ENCODE measurements around the gene ENTPD8. TPM values are rescaled to one million over a fixed set of nuclear protein-coding genes. Genes with fewer than 3 reads are reported as not detected.

Gene ENTPD8
- total RNA-seq, 2 experiments from 2014 or later: not detected

DNA sequence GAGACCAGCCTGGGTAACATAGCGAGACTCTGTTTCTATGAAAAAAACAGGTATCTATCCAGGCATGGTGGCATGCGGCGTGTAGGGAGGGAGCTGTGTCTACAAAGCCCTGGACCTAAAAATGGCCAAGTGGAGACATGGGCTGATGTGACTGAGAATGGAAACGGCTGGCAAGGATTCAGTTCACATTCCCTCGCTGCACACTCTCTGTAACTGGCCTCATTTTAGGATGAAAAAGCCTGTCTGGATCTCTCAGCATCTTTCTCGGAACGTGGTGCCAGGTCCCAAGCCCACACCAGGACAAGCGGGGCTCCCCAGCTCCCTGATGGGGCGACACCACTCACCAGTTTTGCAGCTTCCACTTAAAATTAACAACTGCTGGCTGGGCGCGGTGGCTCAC lies 31.6 kb downstream of the ENTPD8 start:
- Mint-ChIP-seq H3K9me3 (ENCODE audit: low read depth) (no peaks in the 10 kb centered on the region), H3K36me3 (no peaks in the 10 kb centered on the region), H3K4me3 (no peak overlapping the region), H3K4me1 (peaks cover 20% of the 10 kb centered on the region), H3K27me3 (peaks cover 8% of the 10 kb centered on the region), H3K27ac (no peak overlapping the region)
- no peak for DNase-seq
- CTCF ChIA-PET: interaction anchor here (0.9 to 2.8 kb wide), 3 partner anchors 107 to 173 kb away, joined by 4 to 15 read pairs (median 10); partner anchors contain the start of gene NRARP
- ATAC-seq: no peak

GRCh38 chr9:137408651-137409405 lies 32.3 kb downstream of the ENTPD8 start:
- no peak overlapping the region for H3K27ac Mint-ChIP-seq
- H3K4me1 Mint-ChIP-seq: peaks cover 16% of the 10 kb centered on the region
- peaks cover 8% of the 10 kb centered on the region for H3K27me3 Mint-ChIP-seq
- no peaks in the 10 kb centered on the region for H3K9me3 Mint-ChIP-seq (ENCODE audit: low read depth)
- no peaks in the 10 kb centered on the region for H3K36me3 Mint-ChIP-seq
- no peak overlapping the region for H3K4me3 Mint-ChIP-seq
- ATAC-seq: no peak
- no peak for DNase-seq
- CTCF ChIA-PET: interaction anchor here (0.9 to 2.8 kb wide), 3 partner anchors 107 to 172 kb away, joined by 4 to 15 read pairs (median 10); partner anchors contain the start of gene NRARP

GRCh38 chr9:137407590-137408300 lies 33.4 kb downstream of the ENTPD8 start:
- H3K4me1 Mint-ChIP-seq: peaks cover 13% of the 10 kb centered on the region
- ATAC-seq (no peak), DNase-seq (no peak)
- no peaks in the 10 kb centered on the region for H3K36me3 Mint-ChIP-seq
- no peaks in the 10 kb centered on the region for H3K9me3 Mint-ChIP-seq (ENCODE audit: low read depth)
- H3K27me3 Mint-ChIP-seq: peaks cover 8% of the 10 kb centered on the region
- CTCF ChIA-PET: interaction anchor here (1.7 to 2.8 kb wide), 2 partner anchors 105 to 121 kb away, joined by 10 to 15 read pairs; partner anchors contain the start of gene NRARP
- no peak overlapping the region for H3K27ac Mint-ChIP-seq
- no peak overlapping the region for H3K4me3 Mint-ChIP-seq

DNA sequence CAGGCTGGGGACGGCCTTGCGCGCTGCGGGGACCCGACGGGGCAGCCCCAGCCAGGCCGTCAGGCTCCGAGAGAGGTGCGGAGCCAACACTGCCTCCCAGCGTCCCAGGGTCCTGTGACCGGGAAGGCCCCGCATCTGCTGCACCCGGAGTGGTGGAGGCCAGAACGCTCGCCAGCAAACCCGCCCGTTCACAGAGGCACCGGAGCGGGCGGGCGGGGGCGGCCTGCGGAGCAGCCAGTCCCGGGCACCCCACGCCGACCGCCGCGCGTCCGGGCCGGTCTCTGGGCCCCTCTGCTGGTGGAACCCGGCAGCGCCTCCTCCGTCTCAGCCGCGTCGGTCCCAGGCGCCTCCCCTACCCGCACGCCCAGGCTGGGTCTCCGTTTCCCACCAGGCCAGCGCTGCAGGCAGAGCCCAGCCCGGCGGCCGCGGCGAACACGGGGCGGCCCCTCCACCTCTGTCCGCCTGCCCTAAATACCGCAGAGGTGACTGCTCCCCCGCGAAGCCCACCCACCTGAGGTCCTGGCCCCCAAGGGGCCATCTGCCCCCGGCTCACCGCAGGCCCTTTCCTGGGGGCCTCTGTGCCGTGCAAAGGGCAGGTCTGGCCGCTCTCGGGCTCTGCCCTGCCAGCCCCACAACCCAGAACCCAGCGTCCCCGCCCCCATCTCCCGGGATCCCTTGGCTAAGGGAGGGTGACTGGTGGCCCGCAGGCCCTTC lies 34.1 kb downstream of the ENTPD8 start:
- Mint-ChIP-seq H3K4me3 (no peak overlapping the region), H3K27me3 (peaks cover 8% of the 10 kb centered on the region), H3K36me3 (peaks cover 2% of the 10 kb centered on the region), H3K27ac (no peak overlapping the region), H3K4me1 (peaks cover 11% of the 10 kb centered on the region), H3K9me3 (ENCODE audit: low read depth) (no peaks in the 10 kb centered on the region)
- CTCF ChIA-PET: interaction anchor here (2.8 kb wide), 1 partner anchor 105 kb away, joined by 15 read pairs; the partner anchor contains the start of gene NRARP
- ATAC-seq (peak; percentile 92), DNase-seq (peak; percentile 71)

- Mint-ChIP-seq H3K9me3 (ENCODE audit: low read depth) (no peaks in the 10 kb centered on the region), H3K27ac (no peak overlapping the region), H3K27me3 (peaks cover 8% of the 10 kb centered on the region), H3K4me3 (no peak overlapping the region), H3K36me3 (peaks cover 4% of the 10 kb centered on the region), H3K4me1 (peaks cover 7% of the 10 kb centered on the region)
- ATAC-seq (no peak), DNase-seq (no peak)
- CTCF ChIA-PET: interaction anchor here (0.9 kb wide), 1 partner anchor 104 kb away, joined by 3 read pairs; the partner anchor contains the start of gene NRARP
Measured at GRCh38 chr9:137406085-137406760, 34.9 kb downstream of the ENTPD8 start.

GRCh38 chr9:137405677-137406081 lies 35.5 kb downstream of the ENTPD8 start:
- Mint-ChIP-seq H3K4me1 (peaks cover 7% of the 10 kb centered on the region), H3K36me3 (peaks cover 4% of the 10 kb centered on the region), H3K4me3 (no peak overlapping the region), H3K27ac (no peak overlapping the region), H3K9me3 (ENCODE audit: low read depth) (no peaks in the 10 kb centered on the region), H3K27me3 (peaks cover 8% of the 10 kb centered on the region)
- no peak for ATAC-seq
- CTCF ChIA-PET: interaction anchor here (0.9 kb wide), 1 partner anchor 103 kb away, joined by 3 read pairs; the partner anchor contains the start of gene NRARP
- DNase-seq: no peak

DNA sequence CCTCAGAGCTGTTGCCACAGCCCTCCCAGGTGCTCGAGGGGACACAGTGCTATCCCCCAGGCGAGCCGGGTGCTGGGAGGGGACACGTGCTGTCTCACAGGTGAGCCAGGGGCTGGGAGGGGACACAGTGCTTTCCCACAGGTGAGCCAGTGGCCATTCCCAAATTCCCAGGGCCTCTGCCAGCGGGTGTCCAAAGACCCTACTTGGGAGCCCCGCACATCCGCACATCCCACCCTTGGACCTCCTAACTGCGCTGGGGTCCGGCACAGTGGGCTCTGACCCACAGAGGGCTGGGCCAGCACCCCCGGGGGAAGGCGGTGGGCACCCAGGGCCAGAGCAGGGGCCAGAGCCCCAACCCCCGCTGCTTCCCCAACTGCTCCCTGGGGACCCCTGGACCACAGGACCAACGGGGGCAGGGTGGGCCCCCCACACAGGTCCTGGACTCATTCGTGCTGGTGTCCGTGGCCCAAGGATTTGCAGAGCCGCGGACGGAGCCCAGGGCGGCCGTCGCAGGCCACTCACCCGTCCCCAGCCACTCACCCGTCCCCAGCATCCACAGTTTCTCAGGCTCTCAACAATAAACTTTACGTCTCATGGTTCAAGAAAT lies 36.1 kb downstream of the ENTPD8 start:
- no peak overlapping the region for H3K27ac Mint-ChIP-seq
- ATAC-seq (no peak), DNase-seq (no peak)
- CTCF ChIA-PET: no interaction called here
- no peaks in the 10 kb centered on the region for H3K9me3 Mint-ChIP-seq (ENCODE audit: low read depth)
- H3K4me1 Mint-ChIP-seq: peaks cover 4% of the 10 kb centered on the region
- no peak overlapping the region for H3K4me3 Mint-ChIP-seq
- H3K36me3 Mint-ChIP-seq: peaks cover 4% of the 10 kb centered on the region
- H3K27me3 Mint-ChIP-seq: peaks cover 8% of the 10 kb centered on the region

DNA sequence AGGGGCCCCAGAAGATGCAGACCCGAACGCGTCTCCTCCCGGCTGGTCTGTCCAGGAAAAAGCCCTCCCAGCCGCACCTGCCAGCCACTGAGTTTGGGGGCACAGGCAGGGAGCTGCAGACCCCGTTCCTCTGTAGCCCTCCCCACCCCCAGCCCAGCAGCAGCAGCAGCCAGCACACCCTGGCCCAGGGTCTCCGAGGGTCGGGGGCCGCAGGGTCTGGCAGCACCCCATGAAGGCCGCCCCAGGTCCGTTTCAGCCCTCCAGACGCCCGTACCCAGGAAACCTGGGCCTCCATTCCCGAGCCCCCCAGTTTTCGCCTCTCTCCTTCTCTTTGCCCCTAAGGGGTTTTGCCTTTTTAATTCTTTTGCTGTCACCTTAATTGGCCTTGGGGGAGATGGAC lies 37.9 kb downstream of the ENTPD8 start:
- ATAC-seq (no peak), DNase-seq (no peak)
- CTCF ChIA-PET: no interaction called here
- Mint-ChIP-seq H3K4me1 (peaks cover 3% of the 10 kb centered on the region), H3K27ac (no peak overlapping the region), H3K4me3 (no peak overlapping the region), H3K9me3 (ENCODE audit: low read depth) (no peaks in the 10 kb centered on the region), H3K36me3 (peaks cover 8% of the 10 kb centered on the region), H3K27me3 (peaks cover 6% of the 10 kb centered on the region)

DNA sequence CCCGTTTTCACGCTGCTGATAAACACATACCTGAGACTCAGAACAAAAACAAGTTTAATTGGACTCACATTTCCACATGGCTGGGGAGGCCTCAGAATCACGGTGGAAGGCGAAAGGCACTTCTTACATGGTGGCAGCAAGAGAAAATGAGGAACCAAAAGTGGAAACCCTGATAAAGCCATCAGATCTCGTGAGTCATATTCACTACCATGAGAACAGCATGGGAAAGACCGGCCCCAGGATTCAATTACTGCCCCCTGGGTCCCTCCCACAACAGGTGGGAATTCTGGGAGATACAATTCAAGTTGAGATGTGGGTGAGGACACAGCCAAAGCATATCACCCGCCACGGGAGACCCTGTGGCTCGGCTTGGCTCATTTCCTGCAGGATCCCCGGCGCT lies 38.4 kb downstream of the ENTPD8 start:
- H3K36me3 Mint-ChIP-seq: peaks cover 9% of the 10 kb centered on the region
- no peak overlapping the region for H3K4me3 Mint-ChIP-seq
- H3K27me3 Mint-ChIP-seq: peaks cover 6% of the 10 kb centered on the region
- CTCF ChIA-PET: no interaction called here
- H3K27ac Mint-ChIP-seq: no peak overlapping the region
- ATAC-seq (no peak), DNase-seq (no peak)
- no peaks in the 10 kb centered on the region for H3K9me3 Mint-ChIP-seq (ENCODE audit: low read depth)
- peaks cover 3% of the 10 kb centered on the region for H3K4me1 Mint-ChIP-seq

- CTCF ChIA-PET: no interaction called here
- H3K36me3 Mint-ChIP-seq: peaks cover 9% of the 10 kb centered on the region
- ATAC-seq (no peak), DNase-seq (no peak)
- no peaks in the 10 kb centered on the region for H3K9me3 Mint-ChIP-seq (ENCODE audit: low read depth)
- no peak overlapping the region for H3K4me3 Mint-ChIP-seq
- H3K27me3 Mint-ChIP-seq: no peaks in the 10 kb centered on the region
- H3K27ac Mint-ChIP-seq: no peak overlapping the region
- H3K4me1 Mint-ChIP-seq: peaks cover 3% of the 10 kb centered on the region
Measured at GRCh38 chr9:137398561-137399468, 42.3 kb downstream of the ENTPD8 start.

GRCh38 chr9:137397675-137398423 lies 43.3 kb downstream of the ENTPD8 start:
- H3K9me3 Mint-ChIP-seq (ENCODE audit: low read depth): no peaks in the 10 kb centered on the region
- no peak for ATAC-seq
- no peaks in the 10 kb centered on the region for H3K27me3 Mint-ChIP-seq
- no peak overlapping the region for H3K4me3 Mint-ChIP-seq
- peaks cover 3% of the 10 kb centered on the region for H3K4me1 Mint-ChIP-seq
- peaks cover 9% of the 10 kb centered on the region for H3K36me3 Mint-ChIP-seq
- DNase-seq: no peak
- CTCF ChIA-PET: no interaction called here
- H3K27ac Mint-ChIP-seq: no peak overlapping the region

Measured in activated CD8-positive, alpha-beta memory T cell treated with anti-CD3 and anti-CD28 coated beads, Interleukin-2, amount 10 ng/mL, durations not matched to agents 7 days and 5 days (primary cell).